Kidney (tissue), 14 donors: ENCODE data around the gene KIAA0825. TPM values are rescaled to one million over a fixed set of nuclear protein-coding genes. Genes with fewer than 3 reads are reported as not detected.

Experiments used
- DNase-seq, 5 donors: peaks; one replicate each; pipeline ENCODE4 v3.0.0-alpha.2; 2013 to 2020
- FAIRE-seq: peaks from 2 replicates; lab custom pipeline; 2012; peaks lifted over from hg19 to GRCh38; lab: Jason Lieb, UNC
- H3K27ac ChIP-seq, 2 donors: one replicate each; pipeline ENCODE4 v1.7.0; 2013; ENCODE audit warnings: low read depth in 2 of 2, low read length in 2 of 2, inconsistent platforms in 1 of 2
- H3K27me3 ChIP-seq: one replicate; pipeline ENCODE4 v1.7.1; 2013; ENCODE audit warnings: low read length, inconsistent platforms; ENCODE audit not compliant: control insufficient read depth, insufficient read depth
- H3K36me3 ChIP-seq, 3 donors: one replicate each; pipeline versions ENCODE4 v1.7.0 to v1.7.1; 2013; ENCODE audit warnings: low read length in 3 of 3, control low read depth in 1 of 3, inconsistent platforms in 1 of 3; ENCODE audit not compliant: insufficient read depth in 3 of 3, control insufficient read depth in 2 of 3
- H3K4me1 ChIP-seq, 3 donors: one replicate each; pipeline versions ENCODE4 v1.7.0 to v1.7.1; 2013; ENCODE audit warnings: low read length in 3 of 3, inconsistent platforms in 1 of 3, low read depth in 1 of 3; ENCODE audit not compliant: control insufficient read depth in 2 of 3, insufficient read depth in 2 of 3
- H3K4me3 ChIP-seq, 3 donors: one replicate each; pipeline versions ENCODE4 v1.7.0 to v1.8.1; 2013; ENCODE audit warnings: low read length in 3 of 3, control low read depth in 1 of 3, inconsistent platforms in 1 of 3
- H3K9ac ChIP-seq, 3 donors: one replicate each; pipeline versions ENCODE4 v1.7.0 to v1.7.1; 2013; ENCODE audit warnings: low read length in 3 of 3, control low read depth in 1 of 3, inconsistent platforms in 1 of 3
- H3K9me3 ChIP-seq, 3 donors: one replicate each; pipeline versions ENCODE4 v1.7.0 to v1.7.1; 2013; ENCODE audit warnings: low read length in 3 of 3, control low read depth in 1 of 3, inconsistent platforms in 1 of 3; ENCODE audit not compliant: control insufficient read depth in 2 of 3, insufficient read depth in 1 of 3
- intact Hi-C: fragments of 100-400 bp; cut with DNase I; formaldehyde crosslinking; loops from one replicate; pipeline ENCODE4 v1.11.1; 2022
- polyA plus RNA-seq: library from polyadenylated mRNA; stranded (reverse); fragments of 350-450 nt; fragmentation: Illumina TruSeq; extraction: RNeasy Lipid Tissue Mini Kit (QIAGEN cat#74804); gene quantifications from one replicate; pipeline ENCODE4 v1.2.3, GENCODE V29; 2014; ENCODE audit warnings: low read depth, low replicate concordance; ENCODE audit not compliant: insufficient read depth
- total RNA-seq: library from RNA; stranded (reverse); fragmentation: NEBNext Ultra II Directional; extraction: Animal tissue kit (Norgen Biotek cat#: 25700); gene quantifications from one replicate; pipeline ENCODE4 v1.2.1, GENCODE V29; 2021
- TF ChIP-seq, protein P1 (sequence below): IDR thresholded peaks from 3 replicates; pipeline ENCODE4 v1.5.1; 2012; ENCODE audit warnings: mild to moderate bottlenecking, moderate library complexity, borderline replicate concordance; ENCODE audit not compliant: insufficient read depth; ENCODE audit errors: extremely low read depth
- donor health status: control.
- donor health status: control.
- donor health status: control.
- donor health status: control.
- donor health status: control.
- donor health status: DM: yes; HTN: yes; CAD: no.
- donor health status: Normal renal cell carcinoma (clear cell type).

The KIAA0825 gene
- total and polyA plus RNA-seq, 2 donors from 2014 or later: 0.80 to 5.4 TPM

DNA sequence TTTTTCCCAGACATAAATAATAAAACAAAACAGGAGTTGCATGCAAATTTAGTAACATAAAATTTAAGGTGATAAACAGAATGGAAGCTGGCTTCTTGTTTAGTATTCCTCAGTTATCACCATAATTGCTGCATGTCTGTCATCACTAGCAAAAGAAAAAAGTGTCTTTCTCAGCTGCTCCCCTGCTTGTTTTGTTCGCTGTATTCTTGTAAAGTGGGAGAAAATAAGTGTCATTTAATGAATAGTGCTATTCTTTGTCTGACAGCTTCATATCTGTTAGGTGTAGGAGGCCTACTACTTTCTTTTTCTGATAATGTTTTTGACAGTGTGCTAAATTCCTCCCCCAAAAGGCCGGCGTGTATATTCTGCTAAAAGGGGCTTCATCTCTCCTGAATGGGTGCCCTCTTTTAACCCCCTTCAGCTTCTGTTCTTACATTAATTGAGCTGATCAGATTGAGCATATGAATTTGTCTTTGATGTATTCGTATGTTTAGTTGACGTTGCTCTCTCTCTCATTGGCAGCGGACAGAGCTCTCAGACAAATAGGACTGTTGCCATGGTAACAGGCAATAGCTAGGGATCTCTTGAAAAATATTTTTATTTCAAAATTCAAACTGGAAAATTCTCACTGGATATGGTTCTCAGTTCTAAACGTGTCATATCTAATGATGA, 303.8 kb downstream of the KIAA0825 start:
- no peak for DNase-seq
- no peak overlapping the region for H3K27ac ChIP-seq
- no peaks in the 10 kb centered on the region for H3K9me3 ChIP-seq
- H3K36me3 ChIP-seq: no peaks in the 10 kb centered on the region
- TF ChIP-seq, protein P1, sequence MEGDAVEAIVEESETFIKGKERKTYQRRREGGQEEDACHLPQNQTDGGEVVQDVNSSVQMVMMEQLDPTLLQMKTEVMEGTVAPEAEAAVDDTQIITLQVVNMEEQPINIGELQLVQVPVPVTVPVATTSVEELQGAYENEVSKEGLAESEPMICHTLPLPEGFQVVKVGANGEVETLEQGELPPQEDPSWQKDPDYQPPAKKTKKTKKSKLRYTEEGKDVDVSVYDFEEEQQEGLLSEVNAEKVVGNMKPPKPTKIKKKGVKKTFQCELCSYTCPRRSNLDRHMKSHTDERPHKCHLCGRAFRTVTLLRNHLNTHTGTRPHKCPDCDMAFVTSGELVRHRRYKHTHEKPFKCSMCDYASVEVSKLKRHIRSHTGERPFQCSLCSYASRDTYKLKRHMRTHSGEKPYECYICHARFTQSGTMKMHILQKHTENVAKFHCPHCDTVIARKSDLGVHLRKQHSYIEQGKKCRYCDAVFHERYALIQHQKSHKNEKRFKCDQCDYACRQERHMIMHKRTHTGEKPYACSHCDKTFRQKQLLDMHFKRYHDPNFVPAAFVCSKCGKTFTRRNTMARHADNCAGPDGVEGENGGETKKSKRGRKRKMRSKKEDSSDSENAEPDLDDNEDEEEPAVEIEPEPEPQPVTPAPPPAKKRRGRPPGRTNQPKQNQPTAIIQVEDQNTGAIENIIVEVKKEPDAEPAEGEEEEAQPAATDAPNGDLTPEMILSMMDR: no peak
- FAIRE-seq: no peak
- no peak overlapping the region for H3K9ac ChIP-seq
- H3K4me3 ChIP-seq: no peak overlapping the region
- intact Hi-C loops: no loop called here
- no peaks in the 10 kb centered on the region for H3K4me1 ChIP-seq
- H3K27me3 ChIP-seq: no peaks in the 10 kb centered on the region

GRCh38 chr5:94313696-94314095, 304.7 kb downstream of the KIAA0825 start:
- H3K9me3 ChIP-seq: no peaks in the 10 kb centered on the region
- no peaks in the 10 kb centered on the region for H3K27me3 ChIP-seq
- TF ChIP-seq, protein P1: no peak
- H3K9ac ChIP-seq: no peak overlapping the region
- DNase-seq (no peak), FAIRE-seq (no peak)
- no peak overlapping the region for H3K27ac ChIP-seq
- H3K4me1 ChIP-seq: no peaks in the 10 kb centered on the region
- H3K4me3 ChIP-seq: no peak overlapping the region
- intact Hi-C loops: no loop called here
- H3K36me3 ChIP-seq: no peaks in the 10 kb centered on the region

DNA sequence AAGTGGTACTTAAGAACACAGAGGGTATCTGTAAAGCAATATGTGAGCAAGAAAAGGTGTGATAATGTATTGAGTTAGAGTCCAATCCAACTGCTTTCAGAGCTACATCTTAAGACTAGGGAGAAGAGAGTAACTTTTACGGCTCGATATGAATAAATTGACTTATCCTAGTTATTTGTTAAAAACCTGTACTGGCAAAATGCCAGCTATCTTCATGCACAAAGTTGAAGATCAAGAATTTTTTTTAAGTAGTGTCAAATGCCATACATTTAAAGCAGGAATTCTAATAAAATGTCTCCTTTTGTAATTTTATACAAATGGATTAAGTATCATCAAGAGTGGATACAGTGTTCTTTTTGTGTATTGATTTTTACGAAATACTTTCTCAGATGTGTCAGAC, 305.2 kb downstream of the KIAA0825 start:
- no peak overlapping the region for H3K4me3 ChIP-seq

More for the DNA sequence above, 305.2 kb downstream of the KIAA0825 start:
- DNase-seq (no peak), FAIRE-seq (no peak)
- Histone ChIP-seq H3K27ac (no peak overlapping the region), H3K9ac (no peak overlapping the region), H3K36me3 (no peaks in the 10 kb centered on the region), H3K9me3 (no peaks in the 10 kb centered on the region), H3K4me1 (no peaks in the 10 kb centered on the region), H3K27me3 (no peaks in the 10 kb centered on the region)
- intact Hi-C loops: no loop called here
- TF ChIP-seq, protein P1: no peak
